ENCODE data around the gene RPL27. TPM values are rescaled to one million over a fixed set of nuclear protein-coding genes. Genes with fewer than 3 reads are reported as not detected.

RPL27 gene
- total and polyA plus RNA-seq, 2 of the 13 experiments (the other 11 are each of a cell fraction or from before 2014, with no cell fraction given), result 1,585 to 5,840 TPM

DNA sequence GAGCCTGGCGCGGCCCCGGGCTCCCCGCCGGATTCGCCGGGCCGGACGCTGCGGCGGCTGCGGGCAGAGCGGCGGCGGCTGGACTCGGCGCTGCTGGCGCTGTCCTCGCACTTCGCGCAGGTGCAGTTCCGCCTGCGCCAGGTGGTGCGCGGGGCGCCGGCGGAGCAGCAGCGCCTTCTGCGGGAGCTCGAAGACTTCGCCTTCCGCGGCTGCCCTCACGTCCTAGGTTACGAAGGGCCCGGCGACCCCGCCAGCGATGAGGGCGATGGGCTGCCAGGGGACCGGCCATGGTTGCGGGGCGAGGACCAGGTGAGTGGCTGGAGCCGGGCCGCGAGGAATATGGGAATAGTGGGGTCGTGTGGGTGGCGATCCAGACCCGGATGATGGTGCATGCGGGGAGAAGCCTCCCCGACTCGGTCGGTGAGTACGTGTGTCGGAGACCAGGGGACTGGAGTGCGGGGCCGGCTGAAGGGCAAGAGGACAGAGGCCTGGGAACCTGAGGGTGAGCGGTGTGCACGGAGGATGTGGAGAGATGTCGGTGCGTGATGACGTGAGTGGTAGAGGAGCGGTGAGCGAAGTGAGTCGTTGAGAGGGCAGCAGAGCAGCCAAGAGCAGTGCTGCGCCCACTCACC, 17.3 kb upstream of the RPL27 start (continued):
- TF ChIP-seq, protein P1, sequence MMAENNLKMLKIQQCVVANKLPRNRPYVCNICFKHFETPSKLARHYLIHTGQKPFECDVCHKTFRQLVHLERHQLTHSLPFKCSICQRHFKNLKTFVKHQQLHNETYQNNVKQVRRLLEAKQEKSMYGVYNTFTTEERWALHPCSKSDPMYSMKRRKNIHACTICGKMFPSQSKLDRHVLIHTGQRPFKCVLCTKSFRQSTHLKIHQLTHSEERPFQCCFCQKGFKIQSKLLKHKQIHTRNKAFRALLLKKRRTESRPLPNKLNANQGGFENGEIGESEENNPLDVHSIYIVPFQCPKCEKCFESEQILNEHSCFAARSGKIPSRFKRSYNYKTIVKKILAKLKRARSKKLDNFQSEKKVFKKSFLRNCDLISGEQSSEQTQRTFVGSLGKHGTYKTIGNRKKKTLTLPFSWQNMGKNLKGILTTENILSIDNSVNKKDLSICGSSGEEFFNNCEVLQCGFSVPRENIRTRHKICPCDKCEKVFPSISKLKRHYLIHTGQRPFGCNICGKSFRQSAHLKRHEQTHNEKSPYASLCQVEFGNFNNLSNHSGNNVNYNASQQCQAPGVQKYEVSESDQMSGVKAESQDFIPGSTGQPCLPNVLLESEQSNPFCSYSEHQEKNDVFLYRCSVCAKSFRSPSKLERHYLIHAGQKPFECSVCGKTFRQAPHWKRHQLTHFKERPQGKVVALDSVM (CRISPR knock-in tag; IDR thresholded peaks at IDR 0.05), result peak; percentile 55; the same call in 1 of the 2 replicates
- TF ChIP-seq ZNF136 (CRISPR knock-in tag; IDR thresholded peaks at IDR 0.05; ENCODE audit: low read depth) (peak; percentile 86; the same call in 1 of the 2 replicates), ZBTB42 (CRISPR knock-in tag; IDR thresholded peaks at IDR 0.05) (0 out of 2 replicates have a peak, but pooled peaks have one; percentile 16), RFX1 (IDR thresholded peaks at IDR 0.05) (no peak), TEAD2 (CRISPR knock-in tag; IDR thresholded peaks at IDR 0.05) (no peak), ZNF83 (CRISPR knock-in tag; IDR thresholded peaks at IDR 0.05; ENCODE audit: borderline replicate concordance) (no peak), RXRB (CRISPR knock-in tag; IDR thresholded peaks at IDR 0.05; ENCODE audit: borderline replicate concordance) (peak; percentile 21; the same call in 1 of the 2 replicates), HOXA3 (CRISPR knock-in tag; IDR thresholded peaks at IDR 0.05) (no peak), U2AF2 (IDR thresholded peaks at IDR 0.05; ENCODE audit: low read depth, low read length) (no peak), TGIF2 (CRISPR knock-in tag; IDR thresholded peaks at IDR 0.05) (peak; percentile 24; the same call in 1 of the 2 replicates), GATAD1 (CRISPR knock-in tag; IDR thresholded peaks at IDR 0.05) (peak; percentile 67; the same call in 1 of the 2 replicates), ZNF558 (CRISPR knock-in tag; IDR thresholded peaks at IDR 0.05; ENCODE audit: borderline replicate concordance) (peak; percentile 77; the same call in 1 of the 2 replicates), ZNF337 (CRISPR knock-in tag; IDR thresholded peaks at IDR 0.05; ENCODE audit: borderline replicate concordance, low read depth) (peak; percentile 80; the same call in 1 of the 2 replicates), KDM4B (CRISPR knock-in tag; IDR thresholded peaks at IDR 0.05) (0 out of 2 replicates have a peak, but pooled peaks have one; percentile 26), SALL2 (CRISPR knock-in tag; IDR thresholded peaks at IDR 0.05) (peak; percentile 63; the same call in 1 of the 2 replicates), PAF1 (CRISPR knock-in tag; IDR thresholded peaks at IDR 0.05) (no peak), ARID2 (CRISPR knock-in tag; IDR thresholded peaks at IDR 0.05; ENCODE audit: borderline replicate concordance) (no peak), HMGA1 (CRISPR knock-in tag; conservative IDR thresholded peaks at IDR 0.05) (no peak), ZNF34 (CRISPR knock-in tag; IDR thresholded peaks at IDR 0.05; ENCODE audit: borderline replicate concordance) (peak; percentile 72; the same call in 1 of the 2 replicates), ZIK1 (CRISPR knock-in tag; IDR thresholded peaks at IDR 0.05; ENCODE audit: borderline replicate concordance, low read depth) (peak; percentile 67; the same call in 1 of the 2 replicates)
- TF ChIP-seq, protein P2, sequence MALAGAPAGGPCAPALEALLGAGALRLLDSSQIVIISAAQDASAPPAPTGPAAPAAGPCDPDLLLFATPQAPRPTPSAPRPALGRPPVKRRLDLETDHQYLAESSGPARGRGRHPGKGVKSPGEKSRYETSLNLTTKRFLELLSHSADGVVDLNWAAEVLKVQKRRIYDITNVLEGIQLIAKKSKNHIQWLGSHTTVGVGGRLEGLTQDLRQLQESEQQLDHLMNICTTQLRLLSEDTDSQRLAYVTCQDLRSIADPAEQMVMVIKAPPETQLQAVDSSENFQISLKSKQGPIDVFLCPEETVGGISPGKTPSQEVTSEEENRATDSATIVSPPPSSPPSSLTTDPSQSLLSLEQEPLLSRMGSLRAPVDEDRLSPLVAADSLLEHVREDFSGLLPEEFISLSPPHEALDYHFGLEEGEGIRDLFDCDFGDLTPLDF (CRISPR knock-in tag; IDR thresholded peaks at IDR 0.05), result no peak
- TF ChIP-seq, protein P3, sequence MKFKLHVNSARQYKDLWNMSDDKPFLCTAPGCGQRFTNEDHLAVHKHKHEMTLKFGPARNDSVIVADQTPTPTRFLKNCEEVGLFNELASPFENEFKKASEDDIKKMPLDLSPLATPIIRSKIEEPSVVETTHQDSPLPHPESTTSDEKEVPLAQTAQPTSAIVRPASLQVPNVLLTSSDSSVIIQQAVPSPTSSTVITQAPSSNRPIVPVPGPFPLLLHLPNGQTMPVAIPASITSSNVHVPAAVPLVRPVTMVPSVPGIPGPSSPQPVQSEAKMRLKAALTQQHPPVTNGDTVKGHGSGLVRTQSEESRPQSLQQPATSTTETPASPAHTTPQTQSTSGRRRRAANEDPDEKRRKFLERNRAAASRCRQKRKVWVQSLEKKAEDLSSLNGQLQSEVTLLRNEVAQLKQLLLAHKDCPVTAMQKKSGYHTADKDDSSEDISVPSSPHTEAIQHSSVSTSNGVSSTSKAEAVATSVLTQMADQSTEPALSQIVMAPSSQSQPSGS (CRISPR knock-in tag; IDR thresholded peaks at IDR 0.05), result no peak
- TF ChIP-seq, protein P4, sequence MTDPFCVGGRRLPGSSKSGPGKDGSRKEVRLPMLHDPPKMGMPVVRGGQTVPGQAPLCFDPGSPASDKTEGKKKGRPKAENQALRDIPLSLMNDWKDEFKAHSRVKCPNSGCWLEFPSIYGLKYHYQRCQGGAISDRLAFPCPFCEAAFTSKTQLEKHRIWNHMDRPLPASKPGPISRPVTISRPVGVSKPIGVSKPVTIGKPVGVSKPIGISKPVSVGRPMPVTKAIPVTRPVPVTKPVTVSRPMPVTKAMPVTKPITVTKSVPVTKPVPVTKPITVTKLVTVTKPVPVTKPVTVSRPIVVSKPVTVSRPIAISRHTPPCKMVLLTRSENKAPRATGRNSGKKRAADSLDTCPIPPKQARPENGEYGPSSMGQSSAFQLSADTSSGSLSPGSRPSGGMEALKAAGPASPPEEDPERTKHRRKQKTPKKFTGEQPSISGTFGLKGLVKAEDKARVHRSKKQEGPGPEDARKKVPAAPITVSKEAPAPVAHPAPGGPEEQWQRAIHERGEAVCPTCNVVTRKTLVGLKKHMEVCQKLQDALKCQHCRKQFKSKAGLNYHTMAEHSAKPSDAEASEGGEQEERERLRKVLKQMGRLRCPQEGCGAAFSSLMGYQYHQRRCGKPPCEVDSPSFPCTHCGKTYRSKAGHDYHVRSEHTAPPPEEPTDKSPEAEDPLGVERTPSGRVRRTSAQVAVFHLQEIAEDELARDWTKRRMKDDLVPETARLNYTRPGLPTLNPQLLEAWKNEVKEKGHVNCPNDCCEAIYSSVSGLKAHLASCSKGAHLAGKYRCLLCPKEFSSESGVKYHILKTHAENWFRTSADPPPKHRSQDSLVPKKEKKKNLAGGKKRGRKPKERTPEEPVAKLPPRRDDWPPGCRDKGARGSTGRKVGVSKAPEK (CRISPR knock-in tag; IDR thresholded peaks at IDR 0.05; ENCODE audit: borderline replicate concordance), result 0 out of 2 replicates have a peak, but pooled peaks have one; percentile 64

Measured in HepG2 (cell line).